GM21526 (cell line): Measurements from ENCODE around the gene TRAF3IP3.

ENCODE experiments used
- ATAC-seq: cut with Tn5 transposase; IDR thresholded peaks from one replicate; pipeline ENCODE4 v1.9.1; 2021; ENCODE audit warnings: moderate library complexity; ENCODE audit not compliant: unreplicated experiment, low FRiP score

Gene TRAF3IP3, protein sequence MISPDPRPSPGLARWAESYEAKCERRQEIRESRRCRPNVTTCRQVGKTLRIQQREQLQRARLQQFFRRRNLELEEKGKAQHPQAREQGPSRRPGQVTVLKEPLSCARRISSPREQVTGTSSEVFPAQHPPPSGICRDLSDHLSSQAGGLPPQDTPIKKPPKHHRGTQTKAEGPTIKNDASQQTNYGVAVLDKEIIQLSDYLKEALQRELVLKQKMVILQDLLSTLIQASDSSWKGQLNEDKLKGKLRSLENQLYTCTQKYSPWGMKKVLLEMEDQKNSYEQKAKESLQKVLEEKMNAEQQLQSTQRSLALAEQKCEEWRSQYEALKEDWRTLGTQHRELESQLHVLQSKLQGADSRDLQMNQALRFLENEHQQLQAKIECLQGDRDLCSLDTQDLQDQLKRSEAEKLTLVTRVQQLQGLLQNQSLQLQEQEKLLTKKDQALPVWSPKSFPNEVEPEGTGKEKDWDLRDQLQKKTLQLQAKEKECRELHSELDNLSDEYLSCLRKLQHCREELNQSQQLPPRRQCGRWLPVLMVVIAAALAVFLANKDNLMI

DNA sequence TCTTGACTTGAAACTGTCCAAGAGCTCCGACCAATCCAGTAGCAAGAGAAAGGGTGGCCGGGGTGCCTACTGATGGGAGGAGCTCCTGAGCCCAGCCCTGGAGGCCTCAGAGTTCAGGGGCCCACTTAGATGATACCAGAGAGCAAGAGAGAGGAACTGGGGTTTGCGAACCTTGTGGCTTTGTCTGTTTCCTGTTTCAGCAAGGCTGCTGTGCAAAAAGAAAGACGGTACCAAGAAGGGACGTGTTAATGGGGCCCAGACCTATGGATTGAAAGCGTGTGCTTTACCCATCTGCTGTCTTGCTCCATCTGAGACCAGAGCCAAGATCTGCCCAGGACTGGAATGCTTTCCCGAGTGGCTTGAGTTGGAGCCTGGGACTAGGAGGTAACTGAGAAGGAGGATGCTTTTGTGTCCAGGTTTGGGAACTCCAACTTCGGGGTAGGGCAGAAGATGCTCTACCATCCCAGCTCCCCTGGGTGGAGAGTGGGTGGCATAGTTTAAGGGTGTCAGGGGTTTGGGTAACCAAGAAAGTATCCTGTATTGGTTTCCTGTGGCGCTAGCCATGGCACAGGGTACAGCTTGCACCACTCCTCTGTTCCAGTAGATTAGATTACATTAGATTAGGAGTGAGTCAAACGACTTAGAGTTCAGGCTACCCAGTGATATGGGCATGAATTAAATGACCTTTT is at the start of gene TRAF3IP3:
Gene TRAF3IP3, plus strand, starts transcription at position 128 of the 689 bp plus-strand sequence. CDS start 3,987 bp downstream, outside the sequence.
- peak; percentile 82 for ATAC-seq

DNA sequence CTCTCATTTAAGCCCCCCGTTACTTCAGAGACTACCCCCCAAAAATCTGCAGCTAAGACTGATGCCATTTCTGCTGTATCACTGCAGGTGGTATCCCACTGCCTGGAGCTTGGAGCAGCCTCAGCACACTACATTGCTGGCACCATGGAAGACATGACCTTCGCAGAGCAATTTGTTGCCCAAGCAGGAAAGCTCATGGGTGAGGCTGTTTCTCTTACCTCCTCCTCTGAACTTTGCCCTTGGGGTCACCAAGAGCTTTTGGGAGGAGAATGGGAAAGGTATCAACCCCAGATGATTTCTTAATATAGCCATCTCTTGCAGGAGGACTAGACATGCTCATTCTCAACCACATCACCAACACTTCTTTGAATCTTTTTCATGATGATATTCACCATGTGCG is 49.2 kb upstream of the TRAF3IP3 start:
- no peak for ATAC-seq

DNA sequence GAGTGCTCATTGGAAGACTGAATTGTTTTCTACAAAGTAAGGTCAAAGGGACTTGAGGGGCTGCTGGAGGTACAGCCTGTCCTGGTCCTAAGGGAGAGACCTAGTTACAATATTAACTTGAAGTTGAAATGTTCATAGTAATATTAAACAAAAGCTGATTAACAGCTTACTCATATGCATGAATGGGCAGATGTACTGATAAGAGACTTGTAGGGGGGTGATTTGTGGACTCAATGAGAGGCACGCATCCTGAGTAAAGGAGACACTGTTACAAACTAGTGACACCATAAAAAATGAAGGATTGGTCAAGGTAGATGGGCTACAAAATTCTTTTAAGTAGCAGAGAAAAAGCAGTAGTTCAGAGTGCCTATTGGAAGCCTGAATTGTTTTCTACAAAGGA is 48.5 kb upstream of the TRAF3IP3 start:
- ATAC-seq, result no peak

DNA sequence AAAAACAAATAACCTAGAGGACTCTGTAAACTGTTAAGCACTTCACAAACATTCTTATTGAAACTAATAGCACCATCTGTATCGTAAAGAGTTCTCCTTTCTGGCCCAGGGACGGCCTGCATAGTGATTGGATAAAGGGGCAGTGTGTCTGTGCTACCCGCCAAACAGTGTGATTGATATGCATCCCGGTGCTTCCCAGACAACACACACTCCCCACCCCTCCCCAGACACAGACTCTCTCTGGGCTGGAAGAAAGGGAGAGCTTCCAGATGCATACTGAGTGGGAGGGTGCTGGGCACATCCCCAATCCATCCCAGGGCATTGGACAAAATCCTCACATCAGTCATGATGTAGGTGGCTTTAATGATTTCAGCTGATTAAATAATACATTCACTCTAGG is 47.6 kb upstream of the TRAF3IP3 start:
- no peak for ATAC-seq

DNA sequence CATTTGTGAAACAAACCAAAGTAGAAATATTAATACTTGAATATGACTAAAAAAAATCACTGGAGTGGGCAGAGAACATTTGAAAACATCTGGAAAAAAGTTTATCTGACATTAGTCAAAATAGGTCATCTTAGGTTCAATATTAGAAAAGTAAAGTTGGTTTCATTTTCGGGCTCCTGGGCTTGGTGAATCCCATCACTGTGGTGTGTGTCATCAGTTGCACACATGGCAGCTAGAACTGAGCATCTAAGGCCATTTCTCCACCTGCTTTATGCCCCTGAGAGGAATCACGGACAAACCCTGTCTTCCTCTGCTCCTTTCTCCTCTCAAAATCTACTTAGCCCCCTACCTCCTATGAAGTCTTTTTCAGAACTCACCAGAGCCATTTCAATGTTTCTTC is 45.8 kb upstream of the TRAF3IP3 start:
- no peak for ATAC-seq

DNA sequence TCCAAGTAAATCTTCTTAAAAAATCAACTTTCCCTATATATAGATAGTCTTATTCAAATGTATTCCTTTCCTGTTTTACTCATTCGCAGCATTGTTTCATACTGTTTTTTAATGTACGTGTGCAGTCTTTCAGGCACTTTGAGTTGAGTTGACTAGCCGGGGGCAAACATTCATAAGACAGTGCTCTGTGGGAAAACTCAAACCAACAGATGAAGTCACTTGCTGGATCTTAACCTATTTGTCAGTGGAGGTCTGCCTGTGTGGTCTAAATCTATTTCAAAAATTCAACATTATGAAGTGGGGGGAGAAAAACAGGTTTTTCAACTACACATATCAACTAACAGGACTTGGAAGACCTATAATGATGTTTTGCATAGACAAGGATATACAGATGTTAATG is 45.0 kb upstream of the TRAF3IP3 start:
- ATAC-seq, result no peak

DNA sequence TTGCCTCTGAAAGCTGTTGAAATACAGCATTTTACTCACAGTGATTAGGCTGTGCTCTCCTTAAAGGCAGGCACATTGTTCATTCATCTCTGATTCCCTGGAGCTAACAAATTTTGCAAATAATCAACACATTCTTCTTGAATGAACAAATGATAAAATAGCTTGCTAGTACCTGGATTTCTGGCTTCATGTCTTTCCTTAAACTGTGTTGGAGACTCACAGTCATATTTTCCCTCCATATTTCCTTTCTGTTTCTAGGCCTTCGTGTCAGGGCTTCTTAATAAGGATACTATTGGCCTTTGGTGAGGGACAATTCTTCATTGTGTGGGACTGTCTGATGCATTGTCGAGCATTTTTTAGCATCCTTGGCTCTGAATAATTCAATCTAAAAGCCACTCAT is 41.5 kb upstream of the TRAF3IP3 start:
- ATAC-seq, result no peak

DNA sequence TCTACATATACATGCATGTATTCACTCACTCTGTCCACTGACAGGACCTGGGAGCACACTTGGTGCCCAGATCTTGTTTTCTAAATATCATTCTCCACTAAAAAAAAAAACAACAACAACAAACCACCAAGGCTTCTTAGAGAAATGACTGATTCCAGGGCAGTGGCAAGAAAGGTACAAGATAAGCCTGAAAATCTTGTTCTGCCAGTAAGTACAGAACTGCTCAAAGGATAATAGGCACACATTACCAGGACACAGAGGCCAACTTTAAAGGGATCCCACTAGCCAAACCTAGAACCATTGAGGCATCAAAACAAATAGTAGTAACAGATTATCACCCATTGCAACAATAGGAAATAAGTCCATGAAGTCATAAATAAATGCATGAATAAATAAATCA is 40.5 kb upstream of the TRAF3IP3 start:
- ATAC-seq, result no peak

DNA sequence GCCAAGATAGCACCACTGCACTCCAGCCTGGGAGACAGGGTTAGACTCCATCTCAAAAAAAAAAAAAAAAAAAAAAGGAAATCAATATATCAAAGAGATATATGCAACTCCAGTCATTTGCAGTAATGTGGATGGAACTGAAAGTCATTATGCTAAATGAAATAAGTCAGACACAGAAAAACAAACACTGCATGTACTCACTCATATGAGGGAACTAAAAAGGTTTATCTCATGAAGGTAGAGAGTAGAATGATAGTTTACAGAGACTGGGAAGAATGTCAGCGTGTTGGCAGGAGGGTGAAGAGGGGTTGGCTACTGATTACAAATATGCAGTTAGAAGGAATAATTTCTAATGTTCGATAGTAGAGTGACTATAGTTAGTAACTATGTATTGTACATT is 38.0 kb upstream of the TRAF3IP3 start:
- no peak for ATAC-seq

DNA sequence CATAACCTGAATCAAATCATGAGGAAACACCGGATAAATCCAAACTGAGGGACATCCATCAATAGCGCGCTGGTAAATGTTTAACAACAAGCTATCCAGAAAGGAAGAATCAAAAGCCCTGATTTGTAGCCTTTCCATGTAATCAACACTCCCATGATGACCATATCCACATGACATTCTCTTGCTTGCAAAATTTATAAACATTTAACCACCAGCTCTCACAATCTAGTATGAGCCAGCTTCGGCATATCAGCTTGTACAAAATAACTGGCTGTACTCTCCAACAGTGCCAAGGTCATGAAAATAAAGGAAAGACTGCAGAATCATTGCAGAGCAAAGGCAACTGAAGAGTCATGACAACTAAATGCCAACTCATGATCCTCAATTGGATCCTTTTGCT is 35.5 kb upstream of the TRAF3IP3 start:
- no peak for ATAC-seq

DNA sequence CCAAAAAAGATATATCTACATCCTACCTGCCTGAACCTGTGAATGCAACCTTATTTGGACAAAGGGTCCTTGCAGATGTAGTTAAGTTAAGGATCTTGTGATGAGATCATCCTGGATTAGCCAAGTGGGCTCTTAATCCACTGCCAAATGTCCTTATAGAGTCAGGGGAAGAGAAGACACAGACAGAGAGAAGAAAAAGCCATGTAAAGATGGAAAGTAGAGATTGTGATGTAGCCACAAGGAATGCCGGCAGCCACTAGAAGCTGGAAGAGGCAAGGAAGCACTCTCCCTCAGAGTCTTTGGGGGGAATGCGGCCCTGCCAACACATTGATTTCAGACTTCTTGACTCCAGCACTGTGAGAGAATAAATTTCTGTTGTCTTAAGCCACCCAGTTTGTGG is 35.0 kb upstream of the TRAF3IP3 start:
- ATAC-seq, result no peak

DNA sequence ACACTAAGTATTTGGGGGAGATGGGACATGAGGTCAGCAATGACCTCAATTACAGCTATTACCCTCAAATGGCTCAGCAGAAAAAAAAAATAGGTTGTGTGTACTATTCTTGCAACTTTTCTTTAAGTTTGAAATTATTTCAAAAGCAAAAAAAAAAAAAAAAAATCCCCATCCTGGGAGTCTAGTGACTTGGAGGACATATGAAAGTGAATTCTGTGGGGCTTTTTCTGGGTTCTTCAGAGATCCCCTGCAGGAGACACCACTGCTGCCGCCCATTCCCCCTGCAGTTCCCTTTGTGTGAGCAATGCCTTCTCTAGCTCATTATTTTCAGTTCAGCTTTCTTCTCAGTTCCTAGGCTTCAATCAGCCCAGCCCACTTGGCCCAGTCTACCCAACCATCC is 34.5 kb upstream of the TRAF3IP3 start:
- ATAC-seq, result no peak

DNA sequence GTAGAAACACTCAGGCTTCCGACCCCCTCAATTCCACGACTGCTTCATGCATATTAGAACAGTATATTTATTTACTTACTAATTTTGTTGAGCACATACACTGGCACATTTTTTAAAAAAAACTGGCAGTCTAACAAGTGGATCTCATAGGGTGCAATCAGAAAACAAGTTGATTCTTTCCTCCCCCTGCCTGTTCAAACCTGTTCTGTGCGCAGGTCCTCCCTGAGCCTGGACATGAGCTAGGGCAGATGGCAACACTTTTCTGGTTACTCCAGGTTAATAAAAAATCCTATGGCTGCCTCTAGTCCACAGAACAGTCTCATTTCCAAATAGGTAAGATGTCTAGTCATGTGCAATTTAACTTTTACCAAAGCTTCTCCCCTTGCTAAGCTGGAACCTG is 32.6 kb upstream of the TRAF3IP3 start:
- no peak for ATAC-seq

DNA sequence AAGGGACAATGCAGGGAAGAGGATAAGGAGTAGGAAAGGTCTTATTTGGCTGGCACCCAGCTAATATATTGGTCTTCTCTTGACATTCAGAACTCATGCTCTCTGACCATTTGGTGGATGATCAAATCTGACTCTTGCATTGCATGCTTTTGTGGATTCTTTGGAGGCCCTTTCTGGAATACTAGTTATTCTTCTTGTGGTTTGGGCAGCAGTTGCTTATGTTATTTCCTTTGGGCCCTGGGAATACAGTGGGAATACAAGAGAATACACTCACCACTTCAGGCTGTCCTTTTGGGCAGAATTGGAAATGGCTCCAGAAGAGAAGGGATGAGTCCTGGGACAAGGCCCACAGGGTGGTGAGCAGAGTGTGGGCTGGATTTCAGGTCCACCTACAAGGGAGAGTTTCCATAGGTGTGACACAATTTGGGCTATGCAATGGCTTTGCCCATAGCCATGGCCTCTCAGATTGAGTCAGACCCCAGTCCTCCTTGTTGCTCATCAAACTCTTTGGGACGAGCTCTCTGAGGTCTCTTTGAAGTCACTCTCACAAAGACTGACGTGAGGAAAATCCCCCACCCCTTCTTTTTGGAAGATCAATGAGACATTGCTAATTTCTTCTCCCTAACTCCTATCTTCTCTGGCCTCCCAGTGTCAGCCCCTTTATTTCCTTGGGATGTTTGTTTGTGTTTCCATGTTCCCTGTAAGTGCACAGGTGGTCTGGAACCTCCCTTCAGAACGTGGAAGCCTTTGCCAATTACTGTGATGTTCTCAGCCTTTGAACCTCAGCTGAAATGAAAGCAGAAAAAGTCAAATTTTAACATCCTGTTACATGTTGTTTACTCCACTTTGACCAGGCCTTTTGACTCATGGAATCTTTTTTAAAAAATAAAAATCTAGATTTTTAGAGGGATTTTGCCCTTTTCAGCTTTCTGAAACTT is 31.8 kb upstream of the TRAF3IP3 start:
- ATAC-seq, result no peak

DNA sequence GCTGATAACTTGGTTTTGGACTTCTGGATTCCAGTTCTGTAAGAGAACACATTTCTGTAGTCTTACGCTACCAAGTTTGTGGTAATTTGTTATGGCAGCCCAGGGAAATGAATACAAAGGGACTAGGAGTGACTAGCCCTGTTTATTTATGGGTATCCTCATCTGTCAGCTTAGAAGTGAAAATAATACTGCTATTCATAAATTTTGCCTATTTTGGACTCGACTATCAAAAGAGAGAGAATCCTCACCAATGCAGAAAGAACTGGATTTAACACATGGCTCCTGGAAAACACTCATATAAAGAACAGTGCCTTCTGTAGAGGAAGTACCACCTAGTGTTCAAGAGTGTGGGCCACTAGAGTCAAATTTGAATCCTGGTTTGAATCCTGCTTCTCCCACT is 28.6 kb upstream of the TRAF3IP3 start:
- ATAC-seq, result no peak

DNA sequence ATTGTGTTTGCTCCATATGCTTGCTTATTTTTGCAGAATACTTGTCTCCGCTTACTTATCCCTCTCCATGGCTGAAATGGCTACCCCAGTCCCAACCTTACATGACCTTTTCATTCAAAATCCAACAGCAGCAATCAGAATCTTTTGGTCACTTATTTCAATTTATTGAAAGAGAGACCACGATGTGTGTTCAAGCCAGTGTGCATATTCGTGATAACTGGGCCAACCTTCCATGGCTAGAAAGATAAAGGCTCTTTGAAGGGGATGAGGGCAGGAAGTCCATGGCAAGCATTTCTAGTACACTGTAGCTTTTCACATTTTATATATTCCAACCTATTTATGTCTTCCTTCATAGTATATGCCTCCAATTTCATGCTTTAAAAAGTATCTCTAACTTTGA is 28.1 kb upstream of the TRAF3IP3 start:
- ATAC-seq, result no peak

DNA sequence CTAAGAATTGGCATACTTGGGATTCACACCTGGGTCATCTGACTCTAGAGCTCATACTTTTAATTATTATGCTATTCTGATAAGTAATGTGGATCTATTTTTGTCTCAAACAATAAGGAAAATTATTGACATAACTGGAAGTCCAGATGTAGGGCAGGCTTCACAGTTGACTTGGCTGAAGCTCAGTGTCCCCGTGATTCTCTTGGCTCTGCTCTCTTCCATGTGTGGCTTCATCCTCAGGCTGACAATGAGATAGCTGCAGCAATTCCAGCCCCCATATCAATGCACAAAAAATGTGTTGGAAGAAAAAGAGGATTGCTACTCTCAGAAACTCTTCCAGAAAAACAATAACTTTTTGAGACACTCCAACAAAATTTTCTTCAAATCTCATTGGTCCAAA is 27.4 kb upstream of the TRAF3IP3 start:
- no peak for ATAC-seq

DNA sequence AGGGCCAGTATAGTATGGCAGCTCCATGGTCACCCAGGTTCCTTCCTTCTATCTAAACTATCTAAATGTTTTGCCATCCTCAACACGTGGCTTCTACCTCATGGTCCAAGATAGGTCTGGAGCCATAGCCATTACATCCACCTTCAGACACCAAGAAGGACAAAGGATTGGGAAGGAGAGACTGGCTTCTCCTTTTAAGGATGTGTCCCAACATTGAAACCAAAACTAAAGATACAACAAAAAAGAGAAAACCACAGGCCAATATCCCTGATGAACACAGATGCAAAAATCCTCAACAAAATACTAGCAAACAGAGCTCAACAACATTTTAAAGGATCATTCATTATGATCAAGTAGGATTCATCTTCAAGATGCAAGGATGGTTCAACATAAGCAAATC is 26.4 kb upstream of the TRAF3IP3 start:
- ATAC-seq, result no peak

DNA sequence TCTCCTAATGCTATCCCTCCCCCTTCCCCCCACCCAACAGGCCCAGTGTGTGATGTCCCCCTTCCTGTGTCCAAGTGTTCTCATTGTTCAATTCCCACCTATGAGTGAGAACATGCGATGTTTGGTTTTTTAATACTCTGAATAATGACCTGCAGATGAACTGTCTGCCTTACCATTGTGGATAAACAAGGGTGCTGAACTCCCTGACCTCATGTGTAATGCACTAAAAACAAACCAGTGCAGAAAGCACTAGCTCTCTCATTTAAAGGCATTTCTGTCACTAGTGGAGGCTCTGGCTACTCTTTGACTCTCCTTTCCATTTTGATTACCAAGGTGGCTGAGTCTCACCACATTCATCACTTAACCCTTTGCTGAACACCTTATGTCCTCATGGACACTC is 23.1 kb upstream of the TRAF3IP3 start:
- ATAC-seq, result no peak

DNA sequence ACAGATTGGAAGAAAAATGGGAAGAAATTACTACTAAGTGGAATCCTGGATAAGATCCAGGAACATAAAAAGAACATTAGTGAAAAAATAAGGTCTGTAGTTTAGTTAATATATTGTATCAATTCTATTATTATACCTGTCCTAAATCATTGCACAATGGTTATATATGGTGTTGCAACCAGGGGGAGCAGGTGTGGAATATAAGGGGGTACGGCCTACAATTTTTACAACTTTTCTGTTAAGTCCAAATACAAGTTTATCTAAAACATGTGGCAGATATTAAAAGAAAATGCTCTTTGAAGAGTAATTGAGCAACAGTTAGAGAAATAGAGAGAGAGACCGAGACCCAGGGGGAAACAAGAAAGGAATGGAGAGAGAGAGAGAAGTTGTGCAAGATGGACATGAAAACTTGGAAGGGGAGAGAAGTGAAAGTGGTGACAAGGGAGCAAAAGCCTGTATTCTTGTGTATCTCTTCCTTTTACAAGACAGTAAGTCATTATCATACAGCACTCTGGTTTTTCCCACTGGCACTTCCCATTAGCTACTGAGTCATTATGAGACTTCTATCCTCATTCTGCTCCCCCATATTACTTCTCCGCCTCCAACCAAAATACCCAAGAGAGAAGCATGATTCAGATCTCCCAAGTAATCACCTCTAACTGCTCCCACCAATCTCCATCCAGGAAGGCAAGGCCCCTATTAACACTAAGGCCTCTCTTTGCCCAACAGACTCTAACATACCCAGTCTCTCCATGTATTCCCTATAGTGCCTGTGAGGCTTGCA is 22.3 kb upstream of the TRAF3IP3 start:
- no peak for ATAC-seq
